Endothelial cell of umbilical vein (primary cell): Measurements from ENCODE around the gene CPPED1. TPM values are rescaled to one million over a fixed set of nuclear protein-coding genes. Genes with fewer than 3 reads are reported as not detected.

Experiments used
- BruUV-seq: library from RNA; stranded (reverse); fragments of 400-500 nt; replicated peaks from 2 replicates; lab custom pipeline; 2021; lab: Mats Ljungman, UMichigan
- CTCF ChIA-PET: fragments of 300-600, 350-600 bp; sonication (Branson Sonifier 250); formaldehyde crosslinking; loops from one replicate; lab custom pipeline; 2021; ENCODE audit warnings: antibody characterized with exemption, inconsistent platforms; lab: Charles Lee
- POLR2A ChIA-PET: fragments of 300-600, 350-600 bp; sonication (Branson Sonifier 250); formaldehyde crosslinking; loops from one replicate; lab custom pipeline; 2021; ENCODE audit warnings: antibody characterized with exemption, inconsistent platforms; lab: Charles Lee
- DNase-seq: peaks from one replicate; pipeline ENCODE4 v3.0.0-alpha.2; 2011; ENCODE audit warnings: low read depth, low spot score
- FAIRE-seq: peaks from 2 replicates; lab custom pipeline; 2011; peaks lifted over from hg19 to GRCh38; lab: Jason Lieb, UNC
- H2AFZ ChIP-seq: 2 replicates; pipeline ENCODE4 v1.6.0; 2012; ENCODE audit warnings: low read depth, low read length, control low read depth, inconsistent platforms
- H3K27ac ChIP-seq: 2 replicates; pipeline ENCODE4 v1.5.1; 2011; ENCODE audit warnings: low read depth, mild to moderate bottlenecking, control low read depth, low read length, moderate library complexity; ENCODE audit not compliant: insufficient read depth
- H3K27me3 ChIP-seq, 2 experiments: 2 replicates each; pipeline versions ENCODE4 v1.6.0 to v1.6.1; 2011; ENCODE audit warnings: low read length in 2 of 2, mixed read lengths in 1 of 2; ENCODE audit not compliant: control insufficient read depth in 2 of 2, insufficient read depth in 2 of 2
- H3K36me3 ChIP-seq, 2 experiments: 2 replicates in 1 of 2; 3 replicates in 1 of 2; pipeline ENCODE4 v1.5.1; 2011; ENCODE audit warnings: low read length in 2 of 2, mild to moderate bottlenecking in 1 of 2, moderate library complexity in 1 of 2; ENCODE audit not compliant: control insufficient read depth in 2 of 2, insufficient read depth in 2 of 2; ENCODE audit errors: extremely low read depth in 1 of 2
- H3K4me1 ChIP-seq: 3 replicates; pipeline ENCODE4 v1.5.1; 2011; ENCODE audit warnings: mild to moderate bottlenecking, low read length; ENCODE audit not compliant: control insufficient read depth, insufficient read depth; ENCODE audit errors: extremely low read depth
- H3K4me2 ChIP-seq: 2 replicates; pipeline ENCODE4 v1.6.1; 2011; ENCODE audit warnings: low read length, control low read depth, mixed read lengths; ENCODE audit not compliant: insufficient read depth
- H3K4me3 ChIP-seq, 3 experiments: fragments of 200-600 bp in 1 of 3; sonication (generic), shearing (Covaris generic) in 1 of 3; replicated peaks in 1 of 3; 2 replicates each; pipeline ENCODE4 v1.5.1; 2011 to 2016; ENCODE audit warnings: control low read depth in 3 of 3, low read length in 3 of 3, mild to moderate bottlenecking in 2 of 3, inconsistent platforms in 1 of 3, low read depth in 1 of 3, moderate library complexity in 1 of 3; ENCODE audit not compliant: insufficient read depth in 1 of 3
- H3K79me2 ChIP-seq: 2 replicates; pipeline ENCODE4 v1.6.0; 2012; ENCODE audit warnings: low read length, inconsistent platforms; ENCODE audit not compliant: control insufficient read depth, insufficient read depth
- H3K9ac ChIP-seq: replicated peaks from 2 replicates; pipeline ENCODE3; 2011; ENCODE audit warnings: low read length, control low read depth; ENCODE audit not compliant: insufficient read depth; ENCODE audit errors: extremely low read depth
- H3K9me1 ChIP-seq: replicated peaks from 3 replicates; pipeline ENCODE4 v1.6.0; 2011; ENCODE audit warnings: mild to moderate bottlenecking, low read length; ENCODE audit not compliant: control insufficient read depth, insufficient read depth; ENCODE audit errors: extremely low read depth
- H3K9me3 ChIP-seq: replicated peaks from 2 replicates; pipeline ENCODE4 v1.5.1; 2012; ENCODE audit warnings: low read length, inconsistent platforms; ENCODE audit not compliant: control insufficient read depth, insufficient read depth
- H4K20me1 ChIP-seq: replicated peaks from 2 replicates; pipeline ENCODE3; 2011; ENCODE audit warnings: mild to moderate bottlenecking, low read length; ENCODE audit not compliant: control insufficient read depth, insufficient read depth; ENCODE audit errors: extremely low read depth
- EZH2 ChIP-seq: IDR thresholded peaks from 2 replicates; pipeline ENCODE4 v1.6.1; 2012; ENCODE audit warnings: borderline replicate concordance, low read depth, mild to moderate bottlenecking, moderate library complexity, low read length, inconsistent platforms; ENCODE audit not compliant: severe bottlenecking
- FOS ChIP-seq: IDR thresholded peaks from 2 replicates; pipeline ENCODE4 v1.6.1; 2011; ENCODE audit warnings: mild to moderate bottlenecking, low read length, moderate library complexity, borderline replicate concordance; ENCODE audit not compliant: insufficient read depth
- GATA2 ChIP-seq: IDR thresholded peaks from 2 replicates; pipeline ENCODE4 v1.7.0; 2011; ENCODE audit warnings: low read depth, mild to moderate bottlenecking, moderate library complexity, mixed read lengths, low read length; ENCODE audit not compliant: insufficient read length, insufficient read depth
- JUN ChIP-seq: IDR thresholded peaks from 2 replicates; pipeline ENCODE4 v1.6.1; 2011; ENCODE audit warnings: borderline replicate concordance, low read depth; ENCODE audit not compliant: insufficient read length, insufficient read depth
- MYC ChIP-seq: IDR thresholded peaks from one replicate; pipeline ENCODE4 v1.6.1; 2011; ENCODE audit warnings: mild to moderate bottlenecking, low read depth, low read length
- POLR2A ChIP-seq: IDR thresholded peaks from 2 replicates; pipeline ENCODE4 v1.6.1; 2012; ENCODE audit warnings: low read depth, mild to moderate bottlenecking, control low read depth, low read length
- POLR2AphosphoS5 ChIP-seq: IDR thresholded peaks from 2 replicates; pipeline ENCODE4 v1.6.1; 2012; ENCODE audit warnings: low read depth, mild to moderate bottlenecking, control low read depth, low read length, moderate library complexity; ENCODE audit not compliant: insufficient read depth
- dilution Hi-C: fragments of 300-500 bp; cut with MboI; formaldehyde crosslinking; loops from one replicate; pipeline ENCODE4 v1.15.0; 2019; ENCODE audit warnings: low sequenced_read_pairs; ENCODE audit not compliant: extremely low pct_ligation_motif_present
- intact Hi-C: fragments of 100-400 bp; cut with micrococcal nuclease; formaldehyde crosslinking; loops from one replicate; pipeline ENCODE4 v1.10.0; 2022
- polyA plus RNA-seq, 4 experiments: library from polyadenylated mRNA; depleted of rRNA in 3 of 4; stranded (reverse) in 3 of 4; unstranded in 1 of 4; fragments of >200 nt; gene quantifications; 2 replicates each; pipeline versions ENCODE4 v1.2.1 to v1.2.3, GENCODE V29; 2011 to 2012; ENCODE audit warnings: missing spikeins in 1 of 4
- total RNA-seq: library from RNA; stranded (reverse); gene quantifications from 2 replicates; pipeline ENCODE4 v1.2.3, GENCODE V29; 2021
- TF ChIP-seq, protein P1 (sequence below): IDR thresholded peaks from 2 replicates; pipeline ENCODE4 v1.6.1; 2011; ENCODE audit not compliant: insufficient read depth, insufficient read length
- TF ChIP-seq, protein P2 (sequence below), 2 donors: IDR thresholded peaks; 1 replicate in 1 of 2; 2 replicates in 1 of 2; pipeline ENCODE4 v1.5.1; 2011; ENCODE audit warnings: low read length in 2 of 2, mild to moderate bottlenecking in 2 of 2, moderate library complexity in 2 of 2, control low read depth in 1 of 2, inconsistent platforms in 1 of 2, low read depth in 1 of 2; ENCODE audit not compliant: insufficient read depth in 1 of 2; ENCODE audit errors: extremely low read depth in 1 of 2

CPPED1 gene
- total and polyA plus RNA-seq, 2 donors (not counting 3 experiments of a cell fraction or from before 2014, with no cell fraction given) = 27.9 to 59.3 TPM

DNA sequence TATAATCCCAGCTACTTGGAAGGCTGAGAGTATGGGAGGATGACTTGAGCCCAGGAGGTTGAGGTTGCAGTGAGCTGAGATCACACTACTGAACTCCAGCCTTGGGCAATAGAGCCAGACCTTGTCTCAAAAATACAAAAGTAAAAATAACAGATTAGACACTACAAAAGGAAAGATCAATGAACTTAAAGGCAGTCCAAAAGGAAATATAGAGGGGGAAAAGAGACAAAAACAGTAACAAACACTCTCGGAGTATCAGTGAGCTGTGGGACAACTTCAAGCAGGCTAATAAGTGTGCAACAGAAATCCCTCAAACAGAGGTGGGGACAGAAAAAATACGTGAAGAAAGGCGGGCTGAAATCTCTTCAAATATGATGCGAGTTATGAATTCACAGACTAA lies 58.8 kb downstream of the CPPED1 start:
- Histone ChIP-seq H3K9me1 (no peaks in the 10 kb centered on the region), H3K27ac (no peak overlapping the region), H3K4me2 (no peak overlapping the region), H3K36me3 (peaks cover 0 to 2% of the 10 kb centered on the region in 2 experiments), H4K20me1 (no peaks in the 10 kb centered on the region), H3K9ac (no peak overlapping the region), H3K9me3 (no peaks in the 10 kb centered on the region), H3K79me2 (no peaks in the 10 kb centered on the region), H3K4me1 (no peaks in the 10 kb centered on the region), H3K4me3 (no peak overlapping the region), H3K27me3 (no peaks in the 10 kb centered on the region), H2AFZ (no peak overlapping the region)
- BruUV-seq = no TSS peak
- dilution Hi-C loops (no loop called here), intact Hi-C loops (no loop called here)
- DNase-seq = no peak
- ChIA-PET CTCF (interaction anchor here (1.0 kb wide), 1 partner anchor 12 kb away, joined by 3 read pairs; no protein-coding TSS in a partner anchor), POLR2A (no interaction called here)
- no peak for TF ChIP-seq FOS
- TF ChIP-seq, protein P1, sequence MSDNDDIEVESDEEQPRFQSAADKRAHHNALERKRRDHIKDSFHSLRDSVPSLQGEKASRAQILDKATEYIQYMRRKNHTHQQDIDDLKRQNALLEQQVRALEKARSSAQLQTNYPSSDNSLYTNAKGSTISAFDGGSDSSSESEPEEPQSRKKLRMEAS = no peak
- no peak for TF ChIP-seq JUN
- TF ChIP-seq GATA2 = no peak
- TF ChIP-seq POLR2A = no peak
- TF ChIP-seq POLR2AphosphoS5 = no peak
- no peak for TF ChIP-seq EZH2
- TF ChIP-seq MYC = no peak
- TF ChIP-seq, protein P2, sequence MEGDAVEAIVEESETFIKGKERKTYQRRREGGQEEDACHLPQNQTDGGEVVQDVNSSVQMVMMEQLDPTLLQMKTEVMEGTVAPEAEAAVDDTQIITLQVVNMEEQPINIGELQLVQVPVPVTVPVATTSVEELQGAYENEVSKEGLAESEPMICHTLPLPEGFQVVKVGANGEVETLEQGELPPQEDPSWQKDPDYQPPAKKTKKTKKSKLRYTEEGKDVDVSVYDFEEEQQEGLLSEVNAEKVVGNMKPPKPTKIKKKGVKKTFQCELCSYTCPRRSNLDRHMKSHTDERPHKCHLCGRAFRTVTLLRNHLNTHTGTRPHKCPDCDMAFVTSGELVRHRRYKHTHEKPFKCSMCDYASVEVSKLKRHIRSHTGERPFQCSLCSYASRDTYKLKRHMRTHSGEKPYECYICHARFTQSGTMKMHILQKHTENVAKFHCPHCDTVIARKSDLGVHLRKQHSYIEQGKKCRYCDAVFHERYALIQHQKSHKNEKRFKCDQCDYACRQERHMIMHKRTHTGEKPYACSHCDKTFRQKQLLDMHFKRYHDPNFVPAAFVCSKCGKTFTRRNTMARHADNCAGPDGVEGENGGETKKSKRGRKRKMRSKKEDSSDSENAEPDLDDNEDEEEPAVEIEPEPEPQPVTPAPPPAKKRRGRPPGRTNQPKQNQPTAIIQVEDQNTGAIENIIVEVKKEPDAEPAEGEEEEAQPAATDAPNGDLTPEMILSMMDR (IDR thresholded peaks at IDR 0.05; ENCODE audit: extremely low read depth in 1 of 2, insufficient read depth in 1 of 2, low read depth in 1 of 2, low read length in 2 of 2) = no peak
- no peak for FAIRE-seq
